ENCODE measurements around the gene PPFIA1.

GRCh38 chr11:70402016-70402415 is 131.5 kb downstream of the PPFIA1 start:
- TF ChIP-seq POLR2A (IDR thresholded peaks at IDR 0.05): no peak
- TF ChIP-seq CTCF (IDR thresholded peaks at IDR 0.05): no peak

All from esophagus squamous epithelium (tissue), 4 donors.